H1 (cell line): Measurements from ENCODE around the gene PAF1. TPM values are rescaled to one million over a fixed set of nuclear protein-coding genes. Genes with fewer than 3 reads are reported as not detected.

Source experiments
- CTCF ChIA-PET: fragments of 300-600 bp; sonication (Branson Sonifier 250); formaldehyde crosslinking; loops from one replicate; lab custom pipeline; 2021; ENCODE audit not compliant: partially characterized antibody; lab: Charles Lee
- POLR2A ChIA-PET: fragments of 300-600 bp; sonication (Branson Sonifier 250); formaldehyde crosslinking; loops from one replicate; lab custom pipeline; 2021; ENCODE audit warnings: inconsistent platforms; ENCODE audit not compliant: partially characterized antibody; lab: Charles Lee
- DNase-seq, 2 experiments: peaks; one replicate each; pipeline versions ENCODE4 v3.0.0 to v3.0.0-alpha.2; 2010 to 2022; ENCODE audit warnings: low spot score in 2 of 2, low read depth in 1 of 2, mixed read lengths in 1 of 2
- FAIRE-seq: peaks from 2 replicates; lab custom pipeline; 2011; peaks lifted over from hg19 to GRCh38; lab: Jason Lieb, UNC
- H2AFZ ChIP-seq: 2 replicates; pipeline ENCODE4 v1.8.1; 2012; ENCODE audit warnings: low read length, inconsistent platforms
- H2AK5ac ChIP-seq: 2 replicates; pipeline ENCODE4 v1.6.1; 2013; ENCODE audit warnings: low read depth, low read length
- H2BK120ac ChIP-seq: replicated peaks from 2 replicates; pipeline ENCODE3; 2013; ENCODE audit warnings: low read depth, low read length, inconsistent platforms
- H2BK12ac ChIP-seq: 2 replicates; pipeline ENCODE4 v1.6.1; 2013; ENCODE audit warnings: low read depth, low read length
- H2BK15ac ChIP-seq: 2 replicates; pipeline ENCODE4 v1.6.1; 2013; ENCODE audit warnings: low read length
- H2BK20ac ChIP-seq: 2 replicates; pipeline ENCODE4 v1.6.1; 2013; ENCODE audit warnings: low read length
- H2BK5ac ChIP-seq: 2 replicates; pipeline ENCODE4 v1.6.1; 2013; ENCODE audit warnings: low read depth, low read length
- H3K14ac ChIP-seq: 2 replicates; pipeline ENCODE4 v1.6.1; 2013; ENCODE audit warnings: inconsistent platforms; ENCODE audit not compliant: insufficient read length
- H3K18ac ChIP-seq: 2 replicates; pipeline ENCODE4 v1.6.1; 2013; ENCODE audit warnings: low read length; ENCODE audit errors: extremely low read depth
- H3K23ac ChIP-seq: 2 replicates; pipeline ENCODE4 v1.6.1; 2013; ENCODE audit warnings: inconsistent platforms; ENCODE audit not compliant: insufficient read length
- H3K23me2 ChIP-seq: 2 replicates; pipeline ENCODE4 v1.6.1; 2013; ENCODE audit warnings: low read depth, low read length
- H3K27ac ChIP-seq: 2 replicates; pipeline ENCODE4 v1.6.1; 2011; ENCODE audit warnings: low read depth, low read length, inconsistent platforms
- H3K27me3 ChIP-seq, 4 experiments: replicated peaks in 1 of 4; 1 replicate in 1 of 4; 2 replicates in 3 of 4; pipeline versions ENCODE4 v1.6.1 to v1.8.1; 2011 to 2013; ENCODE audit warnings: low read length in 3 of 4, mild to moderate bottlenecking in 3 of 4, inconsistent platforms in 2 of 4, mixed read lengths in 2 of 4, moderate library complexity in 1 of 4; ENCODE audit not compliant: control insufficient read depth in 3 of 4, insufficient read depth in 3 of 4; ENCODE audit errors: extremely low read depth in 1 of 4
- H3K36me3 ChIP-seq, 4 experiments: 2 replicates each; pipeline versions ENCODE4 v1.6.1 to v1.8.1; 2011 to 2013; ENCODE audit warnings: mild to moderate bottlenecking in 4 of 4, low read length in 3 of 4, moderate library complexity in 2 of 4, control low read depth in 1 of 4, inconsistent platforms in 1 of 4; ENCODE audit not compliant: insufficient read depth in 4 of 4, control insufficient read depth in 2 of 4
- H3K4ac ChIP-seq: replicated peaks from 2 replicates; pipeline ENCODE3; 2013; ENCODE audit warnings: low read length, low read depth, mixed read lengths, inconsistent platforms; ENCODE audit not compliant: insufficient read length
- H3K4me1 ChIP-seq, 4 experiments: replicated peaks in 1 of 4; 1 replicate in 1 of 4; 2 replicates in 3 of 4; pipeline versions ENCODE4 v1.6.1 to v1.8.1; 2011 to 2013; ENCODE audit warnings: low read length in 3 of 4, inconsistent platforms in 2 of 4, mixed read lengths in 1 of 4; ENCODE audit not compliant: insufficient read depth in 4 of 4, control insufficient read depth in 3 of 4
- H3K4me2 ChIP-seq, 2 experiments: 2 replicates each; pipeline versions ENCODE4 v1.6.1 to v1.8.1; 2011 to 2013; ENCODE audit warnings: low read depth in 2 of 2, low read length in 2 of 2, control low read depth in 1 of 2, inconsistent platforms in 1 of 2, mild to moderate bottlenecking in 1 of 2; ENCODE audit not compliant: insufficient read depth in 1 of 2
- H3K4me3 ChIP-seq, 4 experiments: fragments of 200-600, 300-600 bp in 1 of 4; sonication (generic), shearing (Covaris generic), sonication (Bioruptor Twin) in 1 of 4; 2 replicates each; pipeline versions ENCODE4 v1.5.1 to v1.8.1; 2011 to 2016; ENCODE audit warnings: low read length in 4 of 4, low read depth in 3 of 4, control low read depth in 2 of 4, inconsistent platforms in 2 of 4, mild to moderate bottlenecking in 2 of 4, mixed read lengths in 1 of 4, moderate library complexity in 1 of 4; ENCODE audit not compliant: insufficient read depth in 2 of 4; ENCODE audit errors: extremely low read depth in 1 of 4
- H3K56ac ChIP-seq: replicated peaks from 2 replicates; pipeline ENCODE3; 2013; ENCODE audit warnings: low read depth, mild to moderate bottlenecking, mixed read lengths, low read length, inconsistent platforms; ENCODE audit not compliant: insufficient read length
- H3K79me1 ChIP-seq: 2 replicates; pipeline ENCODE4 v1.6.1; 2013; ENCODE audit warnings: low read depth, low read length, control low read depth
- H3K79me2 ChIP-seq, 2 experiments: 2 replicates each; pipeline versions ENCODE4 v1.6.1 to v1.8.1; 2012 to 2013; ENCODE audit warnings: low read length in 2 of 2, mild to moderate bottlenecking in 2 of 2, inconsistent platforms in 1 of 2; ENCODE audit not compliant: insufficient read depth in 2 of 2, control insufficient read depth in 1 of 2
- H3K9ac ChIP-seq, 4 experiments: replicated peaks in 1 of 4; 1 replicate in 1 of 4; 2 replicates in 3 of 4; pipeline versions ENCODE4 v1.6.1 to v1.8.1; 2011 to 2013; ENCODE audit warnings: low read depth in 3 of 4, low read length in 3 of 4, control low read depth in 2 of 4, mild to moderate bottlenecking in 2 of 4, moderate library complexity in 2 of 4, inconsistent platforms in 1 of 4; ENCODE audit errors: extremely low read depth in 1 of 4
- H3K9me3 ChIP-seq, 2 experiments: 2 replicates each; pipeline versions ENCODE4 v1.6.1 to v1.8.1; 2012 to 2013; ENCODE audit warnings: mild to moderate bottlenecking in 2 of 2, moderate library complexity in 2 of 2, control low read depth in 1 of 2, inconsistent platforms in 1 of 2, low read depth in 1 of 2, low read length in 1 of 2, mixed read lengths in 1 of 2; ENCODE audit not compliant: insufficient read depth in 2 of 2
- H4K20me1 ChIP-seq, 2 experiments: replicated peaks in 1 of 2; 2 replicates each; pipeline versions ENCODE3 to v1.8.1; 2011 to 2013; ENCODE audit warnings: inconsistent platforms in 2 of 2, low read length in 2 of 2, mild to moderate bottlenecking in 1 of 2; ENCODE audit not compliant: insufficient read depth in 2 of 2, control insufficient read depth in 1 of 2
- H4K5ac ChIP-seq: 2 replicates; pipeline ENCODE4 v1.6.1; 2013; ENCODE audit warnings: low read length, low read depth, mixed read lengths, inconsistent platforms; ENCODE audit not compliant: insufficient read length
- H4K8ac ChIP-seq: 2 replicates; pipeline ENCODE4 v1.8.0; 2013; ENCODE audit warnings: mild to moderate bottlenecking, moderate library complexity, low read length, inconsistent platforms; ENCODE audit not compliant: insufficient read depth; ENCODE audit errors: extremely low read depth
- H4K91ac ChIP-seq: replicated peaks from 2 replicates; pipeline ENCODE3; 2013; ENCODE audit warnings: low read length, mixed read lengths, inconsistent platforms; ENCODE audit not compliant: insufficient read length
- ASH2L ChIP-seq: fragments of 200-600, 300-600 bp; sonication (generic); IDR thresholded peaks from one replicate; pipeline ENCODE4 v1.7.1; 2017; ENCODE audit warnings: low read length
- EZH2 ChIP-seq: fragments of 200-600 bp; sonication (generic); IDR thresholded peaks from 2 replicates; pipeline ENCODE4 v1.7.1; 2012; ENCODE audit warnings: low read depth, mild to moderate bottlenecking, moderate library complexity, low read length, inconsistent platforms; ENCODE audit not compliant: severe bottlenecking
- HDAC2 ChIP-seq, 2 experiments: fragments of 300-600 bp in 1 of 2; sonication (generic) in 1 of 2; IDR thresholded peaks; 2 replicates each; pipeline ENCODE4 v1.6.1; 2011 to 2012; ENCODE audit warnings: low read depth in 2 of 2, low read length in 2 of 2, mild to moderate bottlenecking in 2 of 2, moderate library complexity in 2 of 2, borderline replicate concordance in 1 of 2, inconsistent platforms in 1 of 2
- KDM5A ChIP-seq: fragments of 200-600 bp; IDR thresholded peaks from 2 replicates; pipeline ENCODE4 v1.7.1; 2012; ENCODE audit warnings: mild to moderate bottlenecking, low read length, inconsistent platforms, mixed read lengths
- NANOG ChIP-seq: IDR thresholded peaks from 2 replicates; pipeline ENCODE4 v1.6.1; 2011; ENCODE audit warnings: low read length, low read depth, mild to moderate bottlenecking, inconsistent platforms; ENCODE audit not compliant: insufficient read depth, poor library complexity, severe bottlenecking
- NRF1 ChIP-seq: IDR thresholded peaks from 2 replicates; pipeline ENCODE4 v1.6.1; 2011; ENCODE audit warnings: mild to moderate bottlenecking, low read depth, low read length, improper control_type of control experiment
- POU5F1 ChIP-seq: IDR thresholded peaks from 2 replicates; pipeline ENCODE4 v1.6.1; 2011; ENCODE audit warnings: low read depth, mild to moderate bottlenecking, low read length, moderate library complexity
- RFX5 ChIP-seq: IDR thresholded peaks from 2 replicates; pipeline ENCODE4 v1.6.1; 2011; ENCODE audit warnings: low read depth, low read length, improper control_type of control experiment, borderline replicate concordance
- RXRA ChIP-seq: IDR thresholded peaks from 2 replicates; pipeline ENCODE4 v1.6.1; 2011; ENCODE audit warnings: low read depth, mild to moderate bottlenecking, low read length, moderate library complexity; ENCODE audit not compliant: insufficient read depth
- SP2 ChIP-seq: IDR thresholded peaks from 2 replicates; pipeline ENCODE4 v1.6.1; 2012; ENCODE audit warnings: mild to moderate bottlenecking, low read length, inconsistent platforms
- SP4 ChIP-seq: IDR thresholded peaks from 2 replicates; pipeline ENCODE4 v1.6.1; 2012; ENCODE audit warnings: low read length, inconsistent platforms
- WGBS, 2 experiments: shearing (Covaris generic) in 1 of 2; methylation state at CpG; one replicate each; pipeline versions ENCODE4 v1.1.6 to v1.1.7; 2013 to 2015; ENCODE audit warnings: low lambda C conversion rate in 2 of 2, mixed read lengths in 2 of 2, inconsistent platforms in 1 of 2, low coverage in 1 of 2, missing lambda C conversion rate in 1 of 2; ENCODE audit not compliant: insufficient replicate concordance in 2 of 2, insufficient coverage in 1 of 2, insufficient read length in 1 of 2; ENCODE audit errors: extremely low coverage in 1 of 2, missing lambda C conversion rate in 1 of 2; 5-methylcytosine and 5-hydroxymethylcytosine counted together
- polyA plus RNA-seq, 7 experiments: library from polyadenylated mRNA; depleted of rRNA in 3 of 7; stranded (reverse) in 5 of 7; unstranded in 2 of 7; fragments of >200 nt in 5 of 7; fragments of 200-250 nt in 2 of 7; gene quantifications; 1 replicate in 5 of 7; 2 replicates in 1 of 7; 4 replicates in 1 of 7; pipeline versions ENCODE4 v1.2.1 to v1.2.3, GENCODE V29; 2011 to 2013; ENCODE audit warnings: missing spikeins in 2 of 7, mixed read lengths in 2 of 7
- total RNA-seq: library from RNA; stranded (reverse); fragmentation: NEBNext Ultra II Directional; extraction: Animal tissue kit (Norgen Biotek cat#: 25700); gene quantifications from 2 replicates; pipeline ENCODE4 v1.2.1, GENCODE V29; 2021
- TF ChIP-seq, protein P1 (sequence below): IDR thresholded peaks from 2 replicates; pipeline ENCODE4 v1.6.1; 2012; ENCODE audit warnings: low read length, inconsistent platforms

PAF1 gene
- total and polyA plus RNA-seq, 2 of the 8 experiments (the other 6 are each of a cell fraction or from before 2014, with no cell fraction given) = 31.4 to 58.6 TPM

DNA sequence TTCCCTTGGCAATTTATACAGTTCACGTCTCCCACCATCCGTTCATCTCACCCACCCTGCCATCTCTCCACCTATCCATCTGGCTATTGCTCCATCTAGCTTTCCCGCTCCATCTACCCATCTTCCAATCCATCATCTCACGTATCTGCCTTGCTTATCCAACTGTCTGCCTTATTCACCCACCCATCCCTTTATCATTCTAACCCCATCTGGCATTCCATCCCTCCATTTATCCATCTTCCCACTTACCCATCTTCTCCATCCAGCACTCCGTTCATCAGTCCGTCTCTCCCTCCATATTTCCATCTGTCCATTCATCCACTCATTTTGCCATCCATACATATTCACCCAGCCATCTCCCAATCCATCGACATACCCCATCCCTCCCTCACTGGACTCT is 34.8 kb upstream of the PAF1 start:
- Histone ChIP-seq H4K20me1 (peaks cover 0 to 5% of the 10 kb centered on the region in 2 experiments), H4K5ac (no peak overlapping the region), H3K23me2 (peaks cover 5% of the 10 kb centered on the region; the same call in 1 of the 2 replicates), H3K79me1 (no peaks in the 10 kb centered on the region), H3K27me3 (no peaks in the 10 kb centered on the region), H3K14ac (no peak overlapping the region), H3K27ac (no peak overlapping the region), H3K4me3 (no peak overlapping the region), H3K18ac (no peak overlapping the region), H4K91ac (no peak overlapping the region), H3K23ac (no peak overlapping the region), H2BK120ac (no peak overlapping the region), H2AK5ac (peak overlapping the region; percentile 34; the same call in 1 of the 2 replicates), H2BK12ac (no peak overlapping the region), H3K4me2 (no peak overlapping the region), H4K8ac (no peak overlapping the region), H3K9me3 (no peaks in the 10 kb centered on the region), H2AFZ (no peak overlapping the region), H2BK15ac (no peak overlapping the region), H3K56ac (no peak overlapping the region), H3K36me3 (peaks cover 14 to 38% (median 29%) of the 10 kb centered on the region in 4 experiments), H3K9ac (no peak overlapping the region; a peak in 1 of 7 replicates), H2BK5ac (no peak overlapping the region), H2BK20ac (no peak overlapping the region), H3K79me2 (no peaks in the 10 kb centered on the region), H3K4me1 (peaks cover 5 to 13% (median 11%) of the 10 kb centered on the region in 4 experiments; a peak in 6 of 7 replicates), H3K4ac (no peak overlapping the region)
- DNase-seq (no peak), FAIRE-seq (no peak)
- CTCF ChIA-PET = interaction anchor here (0.6 to 3.1 kb wide), 4 partner anchors 12 to 75 kb away, joined by 3 to 14 read pairs (median 8); no protein-coding TSS in a partner anchor
- 93 to 100% methylated on average over 4 to 7 of the region's 7 CpGs for WGBS, 2 experiments
- POLR2A ChIA-PET = interaction anchor here (4.1 to 47.8 kb wide), 5 partner anchors 2 to 35 kb away, joined by 22 to 1154 read pairs (median 29); partner anchors contain the start of genes MED29, PAF1, PLEKHG2 and RPS16
- TF ChIP-seq, protein P1, sequence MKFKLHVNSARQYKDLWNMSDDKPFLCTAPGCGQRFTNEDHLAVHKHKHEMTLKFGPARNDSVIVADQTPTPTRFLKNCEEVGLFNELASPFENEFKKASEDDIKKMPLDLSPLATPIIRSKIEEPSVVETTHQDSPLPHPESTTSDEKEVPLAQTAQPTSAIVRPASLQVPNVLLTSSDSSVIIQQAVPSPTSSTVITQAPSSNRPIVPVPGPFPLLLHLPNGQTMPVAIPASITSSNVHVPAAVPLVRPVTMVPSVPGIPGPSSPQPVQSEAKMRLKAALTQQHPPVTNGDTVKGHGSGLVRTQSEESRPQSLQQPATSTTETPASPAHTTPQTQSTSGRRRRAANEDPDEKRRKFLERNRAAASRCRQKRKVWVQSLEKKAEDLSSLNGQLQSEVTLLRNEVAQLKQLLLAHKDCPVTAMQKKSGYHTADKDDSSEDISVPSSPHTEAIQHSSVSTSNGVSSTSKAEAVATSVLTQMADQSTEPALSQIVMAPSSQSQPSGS = no peak
- TF ChIP-seq SP4 (no peak), POU5F1 (no peak), HDAC2 (IDR thresholded peaks at IDR 0.05; ENCODE audit: borderline replicate concordance in 1 of 2, low read depth in 2 of 2, low read length in 2 of 2) (no peak), EZH2 (no peak), NANOG (no peak), ASH2L (no peak), RXRA (no peak), SP2 (no peak), RFX5 (no peak), KDM5A (no peak), NRF1 (no peak)
- TF ChIP-seq, all 59 proteins: peak for 0
